ENCODE data around the gene ADAMTS6. TPM values are rescaled to one million over a fixed set of nuclear protein-coding genes. Genes with fewer than 3 reads are reported as not detected.

Gene ADAMTS6
- 0.03 to 0.16 TPM (median 0.06 TPM) in 5 replicates for total RNA-seq (2022; extraction: Qiagen RNA extraction; ENCODE audit: low read depth)

GRCh38 chr5:65481635-65482295 lies at the start of gene ADAMTS6:
TSS of gene ADAMTS6 (minus strand) at chr5:65481920. CDS start at chr5:65473673, 8,247 bp downstream.

Other genes with a start within 250 kb of the ADAMTS6 start
- 27.9 to 33.3 TPM (median 31.4 TPM) in 5 replicates for gene CENPK, start 81.2 kb upstream of the ADAMTS6 start, total RNA-seq (2022; extraction: Qiagen RNA extraction; ENCODE audit: low read depth)
- gene PPWD1, start 81.4 kb upstream of the ADAMTS6 start, total RNA-seq (2022; extraction: Qiagen RNA extraction; ENCODE audit: low read depth): 17.0 to 20.5 TPM (median 17.3 TPM) in 5 replicates
- gene TRIM23, start 142.4 kb upstream of the ADAMTS6 start, total RNA-seq (2022; extraction: Qiagen RNA extraction; ENCODE audit: low read depth): 4.7 to 8.3 TPM (median 7.6 TPM) in 5 replicates
- gene SHLD3, start 143.1 kb upstream of the ADAMTS6 start, total RNA-seq (2022; extraction: Qiagen RNA extraction; ENCODE audit: low read depth): 1.6 to 3.2 TPM (median 2.2 TPM) in 5 replicates
- 11.7 to 16.1 TPM (median 13.5 TPM) in 5 replicates for gene TRAPPC13, start 143.1 kb upstream of the ADAMTS6 start, total RNA-seq (2022; extraction: Qiagen RNA extraction; ENCODE audit: low read depth)
- 6.3 to 8.7 TPM (median 7.1 TPM) in 5 replicates for gene SGTB, start 240.2 kb upstream of the ADAMTS6 start, total RNA-seq (2022; extraction: Qiagen RNA extraction; ENCODE audit: low read depth)
- gene NLN, start 240.3 kb upstream of the ADAMTS6 start, total RNA-seq (2022; extraction: Qiagen RNA extraction; ENCODE audit: low read depth): 55.1 to 67.4 TPM (median 63.8 TPM) in 5 replicates